GM19468 (cell line): ENCODE data around the gene RO60.
"Not testable (repeated sequence)": the region's sequence is repeated elsewhere in the genome, so short reads cannot be mapped to it uniquely, and the experiment has no call there.

ENCODE experiments used
- ATAC-seq: cut with Tn5 transposase; IDR thresholded peaks from one replicate; pipeline ENCODE4 v1.9.1; 2021; ENCODE audit warnings: mild to moderate bottlenecking, moderate library complexity, moderate number of reproducible peaks; ENCODE audit not compliant: unreplicated experiment; ENCODE audit errors: extremely low read depth

Gene RO60

GRCh38 chr1:193059282-193060114 lies at the start of gene RO60, which contains the start of gene UCHL5:
Gene RO60, plus strand, starts transcription at chr1:193059612. Its CDS starts 9,443 bp downstream, at chr1:193069055.
Gene UCHL5, minus strand, starts transcription at chr1:193059360. Its CDS starts 100 bp downstream, at chr1:193059260.
- peak; percentile 99 for ATAC-seq

GRCh38 chr1:193011406-193011805 lies 48.0 kb upstream of the RO60 start:
- no peak for ATAC-seq

DNA sequence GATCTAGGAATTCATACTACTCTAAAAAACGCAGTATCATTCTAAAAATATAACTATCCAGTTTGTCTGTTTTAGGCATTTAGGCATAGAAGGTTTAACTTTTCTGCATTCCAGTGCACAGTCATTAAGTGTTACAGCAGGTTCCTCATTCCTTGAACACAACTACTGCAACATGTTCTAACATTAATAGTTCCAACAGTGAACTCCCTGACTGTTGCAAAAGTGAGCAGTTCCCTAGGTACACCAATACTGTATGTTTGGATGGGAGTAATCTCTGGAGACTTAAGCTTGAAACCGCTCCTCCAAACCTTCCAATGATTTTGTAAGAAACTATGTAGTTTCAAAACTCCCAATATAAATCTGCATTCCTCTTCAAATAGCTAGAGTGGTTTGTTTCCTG lies 46.4 kb upstream of the RO60 start:
- no peak for ATAC-seq

DNA sequence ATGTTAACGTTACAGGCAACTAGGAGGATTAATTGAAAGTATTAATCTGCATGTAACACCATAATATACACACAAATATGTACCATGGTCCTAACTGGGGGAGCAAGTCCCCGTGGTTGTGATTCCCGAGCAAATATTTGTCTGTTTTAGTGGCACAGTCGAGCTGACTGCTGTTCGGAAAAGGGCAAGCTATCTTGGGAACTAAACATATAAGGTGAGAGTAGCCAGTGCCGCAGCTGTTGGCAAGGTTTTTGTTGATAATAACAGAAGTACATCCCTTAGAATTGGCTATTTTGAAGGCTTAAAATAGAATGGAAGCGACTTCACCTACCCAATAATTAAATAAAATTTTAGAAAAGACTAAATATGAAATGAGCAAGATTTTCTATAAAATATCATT lies 45.7 kb upstream of the RO60 start:
- no peak for ATAC-seq

- no peak for ATAC-seq
Observed at GRCh38 chr1:193014400-193014799, 45.0 kb upstream of the RO60 start.

GRCh38 chr1:193016788-193017187 lies 42.6 kb upstream of the RO60 start:
- no peak for ATAC-seq

DNA sequence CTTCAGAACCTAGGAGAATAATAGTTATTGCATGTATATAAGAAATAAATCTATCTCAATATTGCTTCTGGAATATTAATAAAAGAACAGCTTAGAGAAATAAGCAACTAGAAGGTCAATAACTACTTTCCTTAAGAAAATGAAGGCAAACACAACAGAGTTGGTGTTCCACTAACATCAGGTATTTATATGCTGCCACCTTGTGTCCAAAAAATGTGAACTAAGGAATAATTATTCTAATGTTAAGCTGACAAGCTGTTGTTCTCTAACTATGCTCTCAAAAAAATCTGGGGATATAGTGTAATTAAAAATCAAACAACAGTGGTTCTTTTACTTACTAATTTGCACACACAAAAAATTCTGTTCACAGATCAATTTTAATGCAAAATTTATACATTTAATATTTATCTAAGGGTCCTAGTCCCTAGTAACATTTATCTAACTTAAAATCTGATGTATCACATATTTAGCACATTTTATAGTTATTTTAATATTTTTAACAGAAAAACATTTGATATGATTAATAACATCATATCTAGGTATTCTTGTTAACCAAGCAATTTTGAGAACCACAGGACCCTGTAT lies 39.9 kb upstream of the RO60 start:
- no peak for ATAC-seq

GRCh38 chr1:193025218-193025617 lies 34.2 kb upstream of the RO60 start:
- ATAC-seq, result no peak

- no peak for ATAC-seq
Observed at GRCh38 chr1:193030280-193030679, 29.1 kb upstream of the RO60 start.

DNA sequence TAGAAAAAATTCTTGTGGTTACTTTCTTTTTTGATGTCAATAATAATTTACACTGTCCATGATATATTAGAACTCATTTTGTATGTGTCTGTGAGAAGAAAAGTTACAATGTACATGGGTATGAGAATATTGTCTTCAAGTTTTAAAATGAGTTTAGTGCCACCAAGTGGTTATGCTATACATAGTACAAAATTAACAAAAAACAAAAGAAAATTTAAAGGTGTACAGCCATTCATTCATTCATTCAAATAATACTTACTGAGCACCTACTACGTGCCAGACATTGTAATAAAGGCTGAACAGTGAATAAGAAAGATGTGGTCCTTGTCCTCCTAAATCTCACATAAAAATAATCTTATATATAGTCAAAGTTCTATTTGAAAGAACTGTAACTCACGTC lies 28.0 kb upstream of the RO60 start:
- ATAC-seq, result no peak

DNA sequence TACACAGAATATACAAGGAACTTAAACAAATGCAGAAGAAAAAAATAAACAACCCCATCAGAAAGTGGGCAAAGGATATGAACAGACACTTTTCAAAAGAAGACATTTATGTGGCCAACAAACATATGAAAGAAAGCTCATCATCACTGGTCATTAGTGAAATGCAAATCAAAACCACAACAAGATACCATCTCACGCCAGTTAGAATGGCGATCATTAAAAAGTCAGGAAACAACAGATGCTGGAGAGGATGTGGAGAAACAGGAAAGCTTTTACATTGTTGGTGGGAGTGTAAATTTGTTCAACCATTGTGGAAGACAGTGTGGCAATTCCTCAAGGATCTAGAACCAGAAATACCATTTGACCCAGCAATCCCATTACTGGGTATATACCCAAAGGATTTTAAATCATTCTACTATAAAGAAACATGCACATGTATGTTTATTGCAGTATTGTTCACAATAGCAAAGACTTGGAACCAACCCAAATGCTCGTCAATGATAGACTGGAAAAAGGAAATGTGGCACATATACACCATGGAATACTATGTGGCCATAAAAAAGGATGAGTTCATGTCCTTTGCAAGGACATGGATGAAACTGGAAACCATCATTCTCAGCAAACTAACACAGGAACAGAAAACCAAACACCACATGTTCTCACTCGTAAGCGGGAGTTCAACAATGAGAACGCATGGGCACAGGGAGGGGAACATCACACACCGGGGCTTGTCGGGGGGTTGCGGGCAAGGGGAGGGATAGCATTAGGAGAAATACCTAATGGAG lies 26.6 kb upstream of the RO60 start:
- ATAC-seq, result not testable (repeated sequence)

DNA sequence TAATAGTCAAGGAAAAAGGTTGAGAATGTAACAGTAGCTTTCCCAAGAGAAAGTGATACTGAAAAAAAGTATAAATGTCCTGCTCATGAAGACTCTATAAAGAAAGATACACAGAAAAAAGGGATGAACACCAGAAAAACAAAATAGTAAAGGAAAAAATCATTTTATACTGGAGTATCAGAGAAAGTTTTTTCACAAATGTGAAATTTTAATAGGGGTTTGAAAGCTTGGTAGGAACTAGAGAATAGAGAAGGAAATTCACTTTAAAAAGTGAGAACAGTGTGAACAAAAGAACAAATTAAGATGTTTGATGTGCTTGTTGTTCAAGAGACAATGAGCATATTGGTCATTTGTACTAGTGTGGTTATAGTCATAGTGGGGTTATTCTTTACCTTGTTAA lies 25.8 kb upstream of the RO60 start:
- no peak for ATAC-seq

DNA sequence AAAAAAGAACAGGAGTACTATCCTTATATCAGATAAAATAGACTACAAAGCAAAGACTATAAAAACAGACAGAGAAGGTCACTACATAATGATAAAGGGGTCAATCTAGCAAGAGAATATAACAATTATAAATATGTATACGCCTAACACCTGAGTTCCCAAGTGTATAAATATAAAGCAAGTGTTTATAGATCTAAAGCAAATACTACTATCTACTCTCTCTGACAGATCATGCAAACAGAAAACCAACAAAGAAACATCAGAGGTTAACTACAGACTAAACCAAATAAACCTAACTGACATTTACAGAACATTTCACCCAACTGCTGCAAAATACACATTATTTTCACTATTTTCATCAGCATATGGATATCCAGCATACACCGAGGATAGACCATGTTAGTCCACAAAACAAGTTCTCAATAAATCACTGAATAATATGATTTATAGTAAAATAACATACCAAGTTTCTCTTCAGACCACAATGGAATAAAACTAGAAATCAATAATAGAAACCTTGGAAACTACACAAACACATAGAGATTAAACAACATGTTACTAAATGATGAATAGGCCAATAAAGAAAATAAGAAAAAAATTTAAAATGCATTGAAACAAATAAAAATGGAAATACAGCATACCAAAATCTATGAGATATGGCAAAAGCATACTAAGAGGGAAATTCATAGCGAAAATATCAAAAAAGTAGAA lies 22.9 kb upstream of the RO60 start:
- no peak for ATAC-seq

DNA sequence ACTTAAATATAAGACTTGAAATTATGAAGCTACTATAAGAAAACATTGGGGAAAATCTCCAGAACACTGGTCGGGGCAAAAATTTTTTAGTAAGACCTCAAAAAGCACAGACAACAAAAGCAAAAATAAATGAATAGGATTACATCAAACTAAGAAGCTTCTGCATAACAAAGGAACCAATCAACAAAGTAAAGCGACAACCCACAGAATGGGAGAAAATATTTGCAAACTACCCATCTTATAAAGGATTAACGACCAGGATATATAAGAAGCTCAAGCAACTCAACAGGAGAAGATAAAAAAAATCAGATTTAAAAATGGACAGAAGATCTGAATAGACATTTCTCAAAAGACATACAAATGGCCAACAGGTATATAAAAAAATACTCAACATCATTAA lies 19.4 kb upstream of the RO60 start:
- ATAC-seq, result no peak

DNA sequence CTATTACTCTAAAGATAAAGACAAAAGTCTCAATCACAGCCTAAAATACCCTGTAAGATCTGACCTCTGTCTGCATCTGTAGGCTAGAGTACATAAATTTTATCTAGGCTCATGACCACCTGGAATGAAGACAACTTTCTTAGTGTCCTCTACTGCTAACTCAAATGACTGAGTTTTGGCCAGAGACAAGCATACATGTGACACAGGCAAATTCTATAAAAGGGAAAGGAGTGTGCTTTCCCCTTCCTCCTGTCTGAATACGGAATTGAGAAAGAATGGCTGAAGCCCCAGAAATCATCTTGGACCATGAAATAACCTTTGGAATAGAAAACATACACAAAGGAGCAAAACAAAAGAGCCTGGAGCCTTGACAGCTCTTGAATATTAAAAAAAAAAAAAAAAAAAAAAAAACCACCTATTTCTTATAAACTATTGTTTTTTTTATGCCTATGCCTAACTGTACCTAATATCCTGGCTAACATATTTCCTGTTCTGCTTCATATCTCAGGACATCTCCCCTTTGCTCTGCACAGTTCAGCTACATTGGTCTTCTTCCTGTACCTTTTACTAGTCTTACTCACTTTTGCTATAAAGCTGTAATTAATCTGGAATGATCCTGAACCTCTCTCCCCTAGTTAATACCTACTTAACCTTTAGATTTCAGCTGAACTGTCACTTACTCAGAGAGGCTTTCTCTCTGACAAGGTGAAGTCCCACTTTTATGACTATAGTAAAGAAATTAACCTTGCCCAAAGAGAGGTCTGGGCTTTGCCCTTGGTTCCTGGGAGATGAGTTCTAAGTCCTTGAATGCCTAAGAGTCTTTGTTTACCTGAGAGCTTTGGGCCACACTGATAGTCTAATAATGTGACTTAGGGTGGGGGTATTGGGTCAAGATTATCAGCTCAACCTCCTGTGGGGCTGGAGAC lies 16.4 kb upstream of the RO60 start:
- no peak for ATAC-seq

- not testable (repeated sequence) for ATAC-seq
Observed at GRCh38 chr1:193048913-193049312, 10.5 kb upstream of the RO60 start.

DNA sequence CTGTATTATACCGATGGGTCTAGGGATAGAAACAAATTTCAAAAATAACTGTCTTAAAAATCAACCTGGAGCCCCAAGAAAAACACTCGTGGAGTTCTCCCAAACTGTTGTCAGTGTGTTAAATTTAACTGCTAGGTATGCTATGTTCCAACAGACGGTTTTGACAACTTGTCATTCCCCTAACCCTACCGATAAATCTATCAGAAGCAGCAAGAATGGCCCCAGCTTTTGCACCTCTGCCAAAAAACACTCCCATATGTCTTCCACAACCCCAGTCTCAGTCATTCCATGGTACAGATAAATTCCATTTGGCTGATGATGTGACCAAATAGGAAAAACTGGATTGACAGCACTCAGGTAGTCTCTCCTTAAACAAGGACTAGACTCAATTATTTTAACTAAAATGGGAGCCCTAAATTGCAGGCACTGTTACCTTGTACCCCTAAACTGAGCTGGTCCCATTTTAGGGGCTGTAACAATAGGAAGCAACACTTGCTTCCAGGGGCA lies 5.2 kb upstream of the RO60 start:
- no peak for ATAC-seq

DNA sequence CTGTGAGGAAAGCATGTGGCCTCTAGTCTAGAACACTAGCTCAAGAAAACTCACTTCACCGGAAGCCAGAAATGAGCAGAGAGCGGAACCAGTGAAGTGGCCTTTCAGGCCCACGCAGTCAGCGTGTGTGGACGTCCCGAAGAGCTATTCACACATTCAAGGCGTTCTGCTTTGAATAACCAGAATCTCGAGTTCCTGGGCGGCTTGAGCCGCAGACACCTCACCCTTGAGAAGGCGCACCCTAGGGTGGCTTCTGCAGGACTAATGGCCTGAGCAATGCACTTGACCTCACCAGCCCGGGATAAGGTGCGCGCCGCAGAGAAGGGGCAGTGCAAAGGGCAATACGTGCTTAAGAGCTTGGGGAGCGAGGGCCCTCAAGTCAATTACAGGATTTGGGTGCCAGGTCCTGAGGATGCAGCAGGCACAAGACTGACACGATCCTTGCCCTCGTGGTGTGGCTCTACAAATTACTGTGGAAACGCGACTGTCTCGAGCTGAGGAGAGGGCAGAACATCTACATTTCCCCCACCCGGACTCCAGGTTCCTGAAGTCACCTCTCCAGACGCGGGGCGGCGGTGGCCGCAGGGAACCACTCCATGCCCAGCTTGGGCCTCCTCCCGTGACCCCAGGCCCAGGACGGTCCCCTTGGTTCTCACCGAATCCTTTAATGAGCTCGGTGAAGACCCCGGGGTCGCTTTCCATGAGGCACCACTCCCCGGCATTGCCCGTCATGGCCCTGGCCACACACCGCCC lies 707 bp upstream of the RO60 start:
- ATAC-seq, result peak; percentile 34

- ATAC-seq, result no peak
Observed at GRCh38 chr1:193060115-193060403, 647 bp downstream of the RO60 start.
